IMR-90 (cell line): Measurements from ENCODE around the gene KRT35. TPM values are rescaled to one million over a fixed set of nuclear protein-coding genes. Genes with fewer than 3 reads are reported as not detected.

ENCODE experiments used
- ATAC-seq: fragments of 200-7000 bp; cut with Tn5 transposase; 2 replicates; pipeline ENCODE4 v1.9.1; 2020; ENCODE audit warnings: low read depth, mild to moderate bottlenecking, moderate library complexity
- BruUV-seq: library from RNA; stranded (reverse); fragments of 400-500 nt; replicated peaks from 2 replicates; lab custom pipeline; 2021; lab: Mats Ljungman, UMichigan
- CTCF ChIA-PET: fragments of 300-600 bp; formaldehyde crosslinking; extraction: SDS; loops from one replicate; lab custom pipeline; 2021; ENCODE audit warnings: antibody characterized with exemption; lab: Yijun Ruan, JAX
- POLR2A ChIA-PET: fragments of 300-600 bp; sonication (Branson Sonifier 250); formaldehyde crosslinking; loops from one replicate; lab custom pipeline; 2022; ENCODE audit warnings: antibody characterized with exemption; ENCODE audit not compliant: unreplicated experiment; lab: Charles Lee
- DNase-seq: peaks from one replicate; pipeline ENCODE4 v3.0.0; 2013
- H2AFZ ChIP-seq: replicated peaks from 2 replicates; pipeline ENCODE3; 2013; ENCODE audit warnings: low read length, mild to moderate bottlenecking; ENCODE audit not compliant: poor library complexity
- H2AK5ac ChIP-seq: 2 replicates; pipeline ENCODE4 v1.6.1; 2013; ENCODE audit warnings: low read depth, low read length, inconsistent platforms
- H2AK9ac ChIP-seq: replicated peaks from 2 replicates; pipeline ENCODE3; 2013; ENCODE audit warnings: mild to moderate bottlenecking, low read depth, low read length, moderate library complexity; ENCODE audit not compliant: poor library complexity
- H2BK120ac ChIP-seq: 2 replicates; pipeline ENCODE4 v1.6.1; 2013; ENCODE audit warnings: low read depth, low read length, inconsistent platforms
- H2BK15ac ChIP-seq: 3 replicates; pipeline ENCODE4 v1.6.1; 2013; ENCODE audit warnings: low read depth, low read length, inconsistent platforms
- H2BK20ac ChIP-seq: 2 replicates; pipeline ENCODE4 v1.6.1; 2013; ENCODE audit warnings: low read depth, mild to moderate bottlenecking, inconsistent platforms, low read length, moderate library complexity
- H2BK5ac ChIP-seq: 2 replicates; pipeline ENCODE4 v1.6.1; 2013; ENCODE audit warnings: mild to moderate bottlenecking, low read depth, low read length, inconsistent platforms; ENCODE audit not compliant: poor library complexity, severe bottlenecking
- H3K14ac ChIP-seq: replicated peaks from 2 replicates; pipeline ENCODE4 v1.6.1; 2013; ENCODE audit warnings: low read depth, low read length, inconsistent platforms
- H3K18ac ChIP-seq: 2 replicates; pipeline ENCODE4 v1.6.1; 2013; ENCODE audit warnings: low read depth, low read length, control low read depth
- H3K23ac ChIP-seq: 2 replicates; pipeline ENCODE4 v1.6.1; 2013; ENCODE audit warnings: low read depth, low read length, inconsistent platforms
- H3K27ac ChIP-seq: 2 replicates; pipeline ENCODE4 v1.5.1; 2013; ENCODE audit warnings: mild to moderate bottlenecking, control low read depth, low read length; ENCODE audit not compliant: insufficient read depth
- H3K27me3 ChIP-seq: 2 replicates; pipeline ENCODE4 v1.6.1; 2013; ENCODE audit warnings: low read length; ENCODE audit not compliant: control insufficient read depth, insufficient read depth
- H3K36me3 ChIP-seq: 2 replicates; pipeline ENCODE4 v1.6.1; 2013; ENCODE audit warnings: low read length, mixed read lengths; ENCODE audit not compliant: control insufficient read depth, insufficient read depth
- H3K4ac ChIP-seq: 2 replicates; pipeline ENCODE4 v1.6.1; 2013; ENCODE audit warnings: low read depth, low read length, inconsistent platforms
- H3K4me1 ChIP-seq: 2 replicates; pipeline ENCODE4 v1.6.1; 2013; ENCODE audit warnings: low read length, mixed read lengths; ENCODE audit not compliant: control insufficient read depth, insufficient read depth
- H3K4me2 ChIP-seq: 2 replicates; pipeline ENCODE4 v1.6.1; 2013; ENCODE audit warnings: low read depth, mild to moderate bottlenecking, control low read depth, low read length, moderate library complexity
- H3K4me3 ChIP-seq: 2 replicates; pipeline ENCODE4 v1.5.1; 2013; ENCODE audit warnings: low read depth, mild to moderate bottlenecking, control low read depth, low read length, moderate library complexity; ENCODE audit not compliant: insufficient read depth
- H3K56ac ChIP-seq: 2 replicates; pipeline ENCODE4 v1.6.1; 2013; ENCODE audit warnings: low read length, inconsistent platforms; ENCODE audit not compliant: insufficient read depth; ENCODE audit errors: extremely low read depth
- H3K79me1 ChIP-seq, 2 experiments: 2 replicates each; pipeline ENCODE4 v1.6.1; 2013; ENCODE audit warnings: low read length in 2 of 2, inconsistent platforms in 1 of 2, low read depth in 1 of 2
- H3K9ac ChIP-seq: 2 replicates; pipeline ENCODE4 v1.6.1; 2013; ENCODE audit warnings: low read depth, low read length, control low read depth
- H3K9me1 ChIP-seq: 2 replicates; pipeline ENCODE4 v1.6.1; 2013; ENCODE audit warnings: low read length, inconsistent platforms; ENCODE audit not compliant: insufficient read depth
- H3K9me3 ChIP-seq: 2 replicates; pipeline ENCODE4 v1.6.1; 2013; ENCODE audit warnings: low read length; ENCODE audit not compliant: control insufficient read depth, insufficient read depth
- H4K20me1 ChIP-seq: 2 replicates; pipeline ENCODE4 v1.6.1; 2013; ENCODE audit warnings: low read length, inconsistent platforms; ENCODE audit not compliant: insufficient read depth
- H4K5ac ChIP-seq: 2 replicates; pipeline ENCODE4 v1.6.1; 2013; ENCODE audit warnings: mild to moderate bottlenecking, low read depth, low read length, control low read depth
- H4K8ac ChIP-seq, 2 experiments: 2 replicates each; pipeline ENCODE4 v1.6.1; 2013; ENCODE audit warnings: low read depth in 2 of 2, low read length in 2 of 2, control low read depth in 1 of 2, inconsistent platforms in 1 of 2
- H4K91ac ChIP-seq: 2 replicates; pipeline ENCODE4 v1.6.1; 2013; ENCODE audit warnings: low read depth, low read length, inconsistent platforms; ENCODE audit not compliant: insufficient read depth
- RFX5 ChIP-seq: IDR thresholded peaks from 2 replicates; pipeline ENCODE4 v1.8.0; 2012; ENCODE audit warnings: low read depth, mild to moderate bottlenecking, low read length, moderate library complexity
- dilution Hi-C: fragments of 300-500 bp; cut with HindIII; formaldehyde crosslinking; loops from one replicate; pipeline ENCODE4 v1.14.3; 2018; ENCODE audit warnings: low sequenced_read_pairs; ENCODE audit not compliant: unreplicated experiment
- in situ Hi-C: fragments of 300-500 bp; cut with MboI; formaldehyde crosslinking; loops from 3 replicates; pipeline ENCODE4 v1.14.3; 2019; ENCODE audit warnings: low sequenced_read_pairs, inconsistent platforms, mixed read lengths
- intact Hi-C: fragments of 100-400 bp; cut with micrococcal nuclease; formaldehyde crosslinking; loops from 2 replicates; pipeline ENCODE4 v1.10.0; 2022
- polyA plus RNA-seq, 3 experiments: library from polyadenylated mRNA; depleted of rRNA; stranded (reverse); fragments of >200 nt; gene quantifications; 2 replicates each; pipeline ENCODE4 v1.2.3, GENCODE V29; 2012; ENCODE audit warnings: low replicate concordance in 1 of 3
- total RNA-seq: library from RNA; depleted of rRNA; stranded (reverse); fragments of >200 nt; gene quantifications from 2 replicates; pipeline ENCODE4 v1.2.3, GENCODE V29; 2012

Gene KRT35
- total and polyA plus RNA-seq, 2 of the 4 experiments (the other 2 are of a cell fraction): not detected

- ATAC-seq (no peak), DNase-seq (no peak)
- Histone ChIP-seq H2BK120ac (no peak overlapping the region), H2AK5ac (no peak overlapping the region), H3K4me3 (no peak overlapping the region), H3K4ac (no peak overlapping the region), H3K9ac (no peak overlapping the region), H4K20me1 (no peaks in the 10 kb centered on the region; the same call in 1 of the 2 replicates), H3K14ac (no peak overlapping the region), H3K4me2 (no peak overlapping the region), H3K79me1 (no peaks in the 10 kb centered on the region), H3K18ac (no peak overlapping the region), H2AFZ (no peak overlapping the region), H2BK5ac (no peak overlapping the region), H3K23ac (no peak overlapping the region), H3K56ac (no peak overlapping the region), H4K8ac (no peak overlapping the region), H3K36me3 (no peaks in the 10 kb centered on the region), H3K4me1 (peaks cover 8% of the 10 kb centered on the region), H3K27ac (no peak overlapping the region), H3K9me3 (peaks cover 20% of the 10 kb centered on the region), H2BK20ac (no peak overlapping the region), H3K27me3 (peaks cover 24% of the 10 kb centered on the region), H4K91ac (no peak overlapping the region), H3K9me1 (no peaks in the 10 kb centered on the region), H2BK15ac (no peak overlapping the region), H2AK9ac (no peak overlapping the region), H4K5ac (no peak overlapping the region)
- intact Hi-C loops (no loop called here), in situ Hi-C loops (no loop called here), dilution Hi-C loops (no loop called here)
- BruUV-seq: no TSS peak
- CTCF ChIA-PET: no interaction called here
- POLR2A ChIA-PET: no interaction called here
- no peak for TF ChIP-seq RFX5
These were observed 12.6 kb downstream of the KRT35 start for GRCh38 chr17:41468346-41468745.
